Tibial artery (tissue), 4 donors: ENCODE measurements around the gene CELA1.

Experiments
- DNase-seq, 2 donors: peaks; one replicate each; pipeline ENCODE4 v3.0.0-alpha.2; 2019
- H3K27ac ChIP-seq, 2 donors: fragments of 200-600 bp; sonication (generic) in 1 of 2; 1 replicate in 1 of 2; 2 replicates in 1 of 2; pipeline ENCODE4 v1.5.1; 2018 to 2019; ENCODE audit warnings: mild to moderate bottlenecking in 1 of 2
- H3K27me3 ChIP-seq, 2 donors: fragments of 200-600 bp; sonication (generic) in 1 of 2; one replicate each; pipeline versions ENCODE4 v1.5.1 to v1.6.0; 2016 to 2019
- H3K36me3 ChIP-seq, 3 donors: fragments of 200-600 bp; sonication (generic) in 2 of 3; one replicate each; pipeline ENCODE4 v1.5.1; 2016 to 2019; ENCODE audit warnings: mild to moderate bottlenecking in 2 of 3
- H3K4me1 ChIP-seq, 4 donors: fragments of 200-600 bp; sonication (generic) in 2 of 4; 1 replicate in 3 of 4; 2 replicates in 1 of 4; pipeline ENCODE4 v1.5.1; 2016 to 2019
- H3K4me3 ChIP-seq, 2 donors: fragments of 200-600 bp; sonication (generic) in 1 of 2; 1 replicate in 1 of 2; 2 replicates in 1 of 2; pipeline ENCODE4 v1.5.1; 2018 to 2019; ENCODE audit warnings: mild to moderate bottlenecking in 2 of 2
- H3K9me3 ChIP-seq, 3 donors: fragments of 200-600 bp; sonication (generic) in 1 of 3; one replicate each; pipeline ENCODE4 v1.5.1; 2016 to 2019
- CTCF ChIP-seq, 2 experiments: fragments of 200-600 bp in 1 of 2; fragments of 450-650 bp in 1 of 2; IDR thresholded peaks; one replicate each; pipeline ENCODE4 v1.5.1; 2017 to 2019; ENCODE audit warnings: antibody characterized with exemption in 2 of 2, mild to moderate bottlenecking in 1 of 2, moderate library complexity in 1 of 2
- intact Hi-C: fragments of 100-400 bp; cut with DNase I; formaldehyde crosslinking; loops from one replicate; pipeline ENCODE4 v1.15.0; 2023; ENCODE audit warnings: low total_unique reads

The CELA1 gene

GRCh38 chr12:51391283-51392123, 45.0 kb upstream of the CELA1 start, which contains the start of gene GALNT6:
GALNT6 (minus strand) TSS chr12:51391406; CDS start chr12:51379781, 11,625 bp downstream.
- no peaks in the 10 kb centered on the region for H3K36me3 ChIP-seq
- intact Hi-C loops = no loop called here
- DNase-seq = no peak

GRCh38 chr12:51390891-51391282, 44.4 kb upstream of the CELA1 start:
- no peaks in the 10 kb centered on the region for H3K9me3 ChIP-seq
- peak overlapping the region; percentile 51 to 56 for H3K4me3 ChIP-seq
- no peak overlapping the region for H3K27ac ChIP-seq
- peaks cover 0 to 28% (median 14%) of the 10 kb centered on the region in 4 donors for H3K4me1 ChIP-seq
- H3K36me3 ChIP-seq = no peaks in the 10 kb centered on the region
- no peak for TF ChIP-seq CTCF (IDR thresholded peaks at IDR 0.05)
- intact Hi-C loops = no loop called here
- peaks cover 0 to 25% of the 10 kb centered on the region in 2 donors for H3K27me3 ChIP-seq
- no peak for DNase-seq

More at GRCh38 chr12:51391283-51392123, 45.0 kb upstream of the CELA1 start, which contains the start of gene GALNT6:
- Histone ChIP-seq H3K4me3 (peak within 1 kb of the TSS; percentile 51 to 56), H3K27me3 (peaks cover 0 to 25% of the 10 kb centered on the region in 2 donors), H3K27ac (peak within 1 kb of the TSS in 1 of 2 donors; percentile 16), H3K4me1 (peaks cover 0 to 28% (median 14%) of the 10 kb centered on the region in 4 donors), H3K9me3 (no peaks in the 10 kb centered on the region)
- TF ChIP-seq CTCF (IDR thresholded peaks at IDR 0.05) = no peak

GRCh38 chr12:51390457-51390856, 44.0 kb upstream of the CELA1 start:
- Histone ChIP-seq H3K27me3 (peaks cover 0 to 25% of the 10 kb centered on the region in 2 donors), H3K4me3 (no peak overlapping the region), H3K4me1 (peaks cover 0 to 28% (median 14%) of the 10 kb centered on the region in 4 donors), H3K9me3 (no peaks in the 10 kb centered on the region), H3K36me3 (no peaks in the 10 kb centered on the region), H3K27ac (no peak overlapping the region)
- no peak for TF ChIP-seq CTCF (IDR thresholded peaks at IDR 0.05)
- peak in 1 of 2 donors; percentile 48 for DNase-seq
- intact Hi-C loops = no loop called here

- Histone ChIP-seq H3K9me3 (no peaks in the 10 kb centered on the region), H3K4me1 (peaks cover 0 to 28% (median 14%) of the 10 kb centered on the region in 4 donors), H3K27me3 (peaks cover 0 to 24% of the 10 kb centered on the region in 2 donors), H3K27ac (no peak overlapping the region), H3K4me3 (no peak overlapping the region), H3K36me3 (no peaks in the 10 kb centered on the region)
- no peak for TF ChIP-seq CTCF (IDR thresholded peaks at IDR 0.05)
- DNase-seq = peak in 1 of 2 donors; percentile 24
- intact Hi-C loops = no loop called here
Observed at GRCh38 chr12:51389302-51389999, 43.0 kb upstream of the CELA1 start.

GRCh38 chr12:51388846-51389245, 42.4 kb upstream of the CELA1 start:
- H3K4me3 ChIP-seq = no peak overlapping the region
- intact Hi-C loops = no loop called here
- H3K27ac ChIP-seq = no peak overlapping the region
- H3K27me3 ChIP-seq = peaks cover 0 to 18% of the 10 kb centered on the region in 2 donors
- H3K4me1 ChIP-seq = peaks cover 0 to 28% (median 14%) of the 10 kb centered on the region in 4 donors
- H3K36me3 ChIP-seq = no peaks in the 10 kb centered on the region
- TF ChIP-seq CTCF (IDR thresholded peaks at IDR 0.05) = no peak
- no peaks in the 10 kb centered on the region for H3K9me3 ChIP-seq
- no peak for DNase-seq
